Measurements from ENCODE around the gene PPOX. TPM values are rescaled to one million over a fixed set of nuclear protein-coding genes. Genes with fewer than 3 reads are reported as not detected.

The PPOX gene
- total RNA-seq, 1 experiment from 2014 or later = 24.2 TPM

GRCh38 chr1:161198194-161198896, 32.1 kb downstream of the PPOX start:
- ChIA-PET POLR2A (no interaction called here), RAD21 (ENCODE audit: low non-redundant PET in 1 of 2, low total read pairs in 2 of 2, uncharacterized antibody in 2 of 2, unreplicated experiment in 2 of 2) (no interaction called here), CTCF (interaction anchor here (1.0 to 1.6 kb wide), 2 partner anchors 17 to 242 kb away, joined by 3 to 4 read pairs; no protein-coding TSS in a partner anchor)
- H3K9me2 ChIP-seq (ENCODE audit: insufficient read depth) = no peaks in the 10 kb centered on the region
- peaks cover 11% of the 10 kb centered on the region for H3K79me2 ChIP-seq (ENCODE audit: insufficient read depth, low read length)
- no peak overlapping the region for H3K27ac ChIP-seq (ENCODE audit: low read depth, low read length)
- H3K4me1 ChIP-seq (ENCODE audit: control insufficient read depth in 1 of 2, insufficient read depth in 2 of 2, low read length in 2 of 2) = peaks cover 6 to 33% of the 10 kb centered on the region in 2 experiments; a peak in 3 of 4 replicates
- no peak overlapping the region for H3K9ac ChIP-seq (ENCODE audit: low read length)
- H3K9me3 ChIP-seq (ENCODE audit: control insufficient read depth in 1 of 2, insufficient read depth in 1 of 2, low read depth in 1 of 2, low read length in 2 of 2) = no peaks in the 10 kb centered on the region
- ATAC-seq = no peak
- TF ChIP-seq EZH2 (IDR thresholded peaks at IDR 0.05) = no peak
- no peak for TF ChIP-seq ELF1 (IDR thresholded peaks at IDR 0.05; ENCODE audit: borderline replicate concordance, low read depth)
- TF ChIP-seq SP1 (IDR thresholded peaks at IDR 0.05; ENCODE audit: low read depth) = no peak
- TF ChIP-seq POLR2A (IDR thresholded peaks at IDR 0.05; ENCODE audit: borderline replicate concordance, extremely low read depth, insufficient read depth, insufficient read length) = no peak
- no peak for TF ChIP-seq ZBTB33 (IDR thresholded peaks at IDR 0.05; ENCODE audit: extremely low read depth, insufficient replicate concordance, low read length)
- H4K20me1 ChIP-seq (ENCODE audit: insufficient read depth) = no peaks in the 10 kb centered on the region
- BruUV-seq (replicated peaks) = no TSS peak
- H3K4me3 ChIP-seq (replicated peaks in 1 of 2; ENCODE audit: low read depth in 1 of 2, low read length in 2 of 2) = no peak overlapping the region
- no peaks in the 10 kb centered on the region for H3K27me3 ChIP-seq (ENCODE audit: insufficient read depth, low read length)
- 0 out of 4 replicates have a peak, but pooled peaks cover 0 to 1% of the 10 kb centered on the region in 2 experiments for H3K36me3 ChIP-seq (ENCODE audit: control insufficient read depth in 1 of 2, insufficient read depth in 2 of 2, low read length in 2 of 2)
- no peak for DNase-seq (ENCODE audit: low read depth, low spot score)
- H2AFZ ChIP-seq (ENCODE audit: low read depth, low read length, poor library complexity, severe bottlenecking) = no peak overlapping the region
- no peak overlapping the region for H3K4me2 ChIP-seq (ENCODE audit: low read length)
- intact Hi-C loops (cut with micrococcal nuclease) = no loop called here

GRCh38 chr1:161198897-161199431, 32.7 kb downstream of the PPOX start, which contains the start of gene ADAMTS4:
ADAMTS4 (minus strand) TSS chr1:161199054; CDS start chr1:161198627, 427 bp downstream.
- peaks cover 17% of the 10 kb centered on the region for H3K79me2 ChIP-seq (ENCODE audit: insufficient read depth, low read length)
- no peak within 1 kb of the TSS for H3K27ac ChIP-seq (ENCODE audit: low read depth, low read length)
- no peaks in the 10 kb centered on the region for H3K9me3 ChIP-seq (ENCODE audit: control insufficient read depth in 1 of 2, insufficient read depth in 1 of 2, low read depth in 1 of 2, low read length in 2 of 2)
- H3K4me2 ChIP-seq (ENCODE audit: low read length) = no peak within 1 kb of the TSS
- intact Hi-C loops (cut with micrococcal nuclease) = no loop called here
- peaks cover 8 to 38% of the 10 kb centered on the region in 2 experiments; a peak in 3 of 4 replicates for H3K4me1 ChIP-seq (ENCODE audit: control insufficient read depth in 1 of 2, insufficient read depth in 2 of 2, low read length in 2 of 2)
- POLR2A ChIA-PET = no interaction called here
- BruUV-seq (replicated peaks) = no TSS peak
- H4K20me1 ChIP-seq (ENCODE audit: insufficient read depth) = no peaks in the 10 kb centered on the region
- H3K9ac ChIP-seq (ENCODE audit: low read length) = no peak within 1 kb of the TSS
- H3K36me3 ChIP-seq (ENCODE audit: control insufficient read depth in 1 of 2, insufficient read depth in 2 of 2, low read length in 2 of 2) = peaks cover under 1 to 7% of the 10 kb centered on the region in 2 experiments; a peak in 2 of 4 replicates
- RAD21 ChIA-PET (ENCODE audit: low non-redundant PET in 1 of 2, low total read pairs in 2 of 2, uncharacterized antibody in 2 of 2, unreplicated experiment in 2 of 2) = no interaction called here
- H3K9me2 ChIP-seq (ENCODE audit: insufficient read depth) = no peaks in the 10 kb centered on the region
- H3K4me3 ChIP-seq (replicated peaks in 1 of 2; ENCODE audit: low read depth in 1 of 2, low read length in 2 of 2) = no peak within 1 kb of the TSS
- H3K27me3 ChIP-seq (ENCODE audit: insufficient read depth, low read length) = no peaks in the 10 kb centered on the region
- no peak for ATAC-seq
- H2AFZ ChIP-seq (ENCODE audit: low read depth, low read length, poor library complexity, severe bottlenecking) = no peak within 1 kb of the TSS
- CTCF ChIA-PET = interaction anchor here (1.0 to 1.6 kb wide), 2 partner anchors 18 to 241 kb away, joined by 3 to 4 read pairs; no protein-coding TSS in a partner anchor
- DNase-seq (ENCODE audit: low read depth, low spot score) = no peak
- TF ChIP-seq ATF3 (IDR thresholded peaks at IDR 0.05) (no peak), JUND (IDR thresholded peaks at IDR 0.05) (no peak), ELF1 (IDR thresholded peaks at IDR 0.05; ENCODE audit: borderline replicate concordance, low read depth) (no peak), ZBTB33 (IDR thresholded peaks at IDR 0.05; ENCODE audit: extremely low read depth, insufficient replicate concordance, low read length) (no peak), EGR1 (IDR thresholded peaks at IDR 0.05; ENCODE audit: low read depth) (no peak), ZFX (IDR thresholded peaks at IDR 0.05) (no peak), MAX (IDR thresholded peaks at IDR 0.05) (no peak), EZH2 (IDR thresholded peaks at IDR 0.05) (no peak), YY1 (IDR thresholded peaks at IDR 0.05; ENCODE audit: extremely low read depth, insufficient replicate concordance, low read depth, low read length) (no peak), SRF (IDR thresholded peaks at IDR 0.05; ENCODE audit: low read depth) (no peak), FOSL1 (IDR thresholded peaks at IDR 0.05; ENCODE audit: low read depth) (no peak), CEBPB (IDR thresholded peaks at IDR 0.05; ENCODE audit: low read depth) (no peak)
